Parathyroid adenoma (tissue), 2 donors: Measurements from ENCODE around the gene IFFO2.

ENCODE experiments used
- H2AFZ ChIP-seq: fragments of 300-600 bp; sonication (generic); one replicate; pipeline ENCODE4 v1.7.0; 2017; ENCODE audit warnings: antibody characterized with exemption, mild to moderate bottlenecking
- H3K27ac ChIP-seq: fragments of 300-600 bp; sonication (generic); one replicate; pipeline ENCODE4 v1.7.0; 2017
- H3K27me3 ChIP-seq: fragments of 300-600 bp; sonication (generic); one replicate; pipeline ENCODE4 v1.7.0; 2017; ENCODE audit warnings: low read length; ENCODE audit not compliant: control insufficient read depth, insufficient read depth
- H3K36me3 ChIP-seq: fragments of 300-600 bp; sonication (generic); one replicate; pipeline ENCODE4 v1.7.0; 2017; ENCODE audit warnings: low read length; ENCODE audit not compliant: control insufficient read depth, insufficient read depth
- H3K4me1 ChIP-seq: fragments of 300-600 bp; sonication (generic); one replicate; pipeline ENCODE4 v1.7.0; 2017; ENCODE audit warnings: control low read depth
- H3K4me2 ChIP-seq: fragments of 300-600 bp; sonication (generic); one replicate; pipeline ENCODE4 v1.7.0; 2017; ENCODE audit warnings: low read length
- H3K4me3 ChIP-seq: fragments of 300-600 bp; sonication (generic); one replicate; pipeline ENCODE4 v1.7.0; 2017; ENCODE audit warnings: low read depth, low read length
- H3K79me2 ChIP-seq: fragments of 300-600 bp; sonication (generic); one replicate; pipeline ENCODE4 v1.7.0; 2017; ENCODE audit warnings: control low read depth
- H3K9ac ChIP-seq: fragments of 300-600 bp; sonication (generic); one replicate; pipeline ENCODE4 v1.7.0; 2017; ENCODE audit warnings: mild to moderate bottlenecking
- H3K9me3 ChIP-seq: fragments of 300-600 bp; sonication (generic); one replicate; pipeline ENCODE4 v1.7.0; 2017; ENCODE audit warnings: low read length; ENCODE audit not compliant: control insufficient read depth
- TF ChIP-seq, protein P1 (sequence below): fragments of 300-600 bp; sonication (generic); IDR thresholded peaks from one replicate; pipeline ENCODE4 v1.7.0; 2017; ENCODE audit warnings: antibody characterized with exemption, mild to moderate bottlenecking
- donor health status: primary hyperparathyroidism.

The IFFO2 gene

DNA sequence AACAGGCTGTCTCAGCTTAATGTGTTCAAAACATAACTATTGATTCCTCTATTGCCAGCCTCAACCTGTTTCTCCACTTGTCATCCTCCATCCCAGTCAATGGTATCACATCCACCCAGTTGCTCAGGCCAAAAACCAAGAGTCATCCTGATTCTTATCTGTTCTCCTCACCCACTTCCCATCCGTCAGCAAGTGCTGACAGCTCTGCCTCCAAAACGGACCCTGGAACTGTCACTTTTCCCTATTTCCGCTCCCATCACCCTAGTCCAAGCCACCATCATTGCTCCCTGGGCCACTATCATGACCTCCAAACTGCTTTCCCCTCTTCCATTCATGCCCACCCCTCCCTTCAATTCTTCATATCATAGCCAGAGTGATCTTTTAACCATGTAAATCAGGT, 36.2 kb upstream of the IFFO2 start:
- Histone ChIP-seq H3K4me2 (no peak overlapping the region), H3K27ac (no peak overlapping the region), H3K4me3 (no peak overlapping the region), H3K36me3 (no peaks in the 10 kb centered on the region), H3K9me3 (no peaks in the 10 kb centered on the region), H3K9ac (no peak overlapping the region), H3K4me1 (no peaks in the 10 kb centered on the region), H3K79me2 (no peaks in the 10 kb centered on the region), H2AFZ (no peak overlapping the region), H3K27me3 (no peaks in the 10 kb centered on the region)
- TF ChIP-seq, protein P1, sequence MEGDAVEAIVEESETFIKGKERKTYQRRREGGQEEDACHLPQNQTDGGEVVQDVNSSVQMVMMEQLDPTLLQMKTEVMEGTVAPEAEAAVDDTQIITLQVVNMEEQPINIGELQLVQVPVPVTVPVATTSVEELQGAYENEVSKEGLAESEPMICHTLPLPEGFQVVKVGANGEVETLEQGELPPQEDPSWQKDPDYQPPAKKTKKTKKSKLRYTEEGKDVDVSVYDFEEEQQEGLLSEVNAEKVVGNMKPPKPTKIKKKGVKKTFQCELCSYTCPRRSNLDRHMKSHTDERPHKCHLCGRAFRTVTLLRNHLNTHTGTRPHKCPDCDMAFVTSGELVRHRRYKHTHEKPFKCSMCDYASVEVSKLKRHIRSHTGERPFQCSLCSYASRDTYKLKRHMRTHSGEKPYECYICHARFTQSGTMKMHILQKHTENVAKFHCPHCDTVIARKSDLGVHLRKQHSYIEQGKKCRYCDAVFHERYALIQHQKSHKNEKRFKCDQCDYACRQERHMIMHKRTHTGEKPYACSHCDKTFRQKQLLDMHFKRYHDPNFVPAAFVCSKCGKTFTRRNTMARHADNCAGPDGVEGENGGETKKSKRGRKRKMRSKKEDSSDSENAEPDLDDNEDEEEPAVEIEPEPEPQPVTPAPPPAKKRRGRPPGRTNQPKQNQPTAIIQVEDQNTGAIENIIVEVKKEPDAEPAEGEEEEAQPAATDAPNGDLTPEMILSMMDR, result no peak

GRCh38 chr1:18991585-18991984, 35.1 kb upstream of the IFFO2 start:
- Histone ChIP-seq H3K4me2 (no peak overlapping the region), H3K36me3 (no peaks in the 10 kb centered on the region), H3K4me1 (no peaks in the 10 kb centered on the region), H3K4me3 (no peak overlapping the region), H3K79me2 (no peaks in the 10 kb centered on the region), H3K27ac (no peak overlapping the region), H3K27me3 (no peaks in the 10 kb centered on the region), H3K9me3 (no peaks in the 10 kb centered on the region), H2AFZ (no peak overlapping the region), H3K9ac (no peak overlapping the region)
- TF ChIP-seq, protein P1, result no peak

- H3K9ac ChIP-seq, result no peak overlapping the region
- H3K4me2 ChIP-seq, result no peak overlapping the region
- TF ChIP-seq, protein P1, result no peak
- no peaks in the 10 kb centered on the region for H3K79me2 ChIP-seq
- no peaks in the 10 kb centered on the region for H3K27me3 ChIP-seq
- no peaks in the 10 kb centered on the region for H3K4me1 ChIP-seq
- no peak overlapping the region for H2AFZ ChIP-seq
- H3K4me3 ChIP-seq, result no peak overlapping the region
- H3K36me3 ChIP-seq, result no peaks in the 10 kb centered on the region
- no peak overlapping the region for H3K27ac ChIP-seq
- H3K9me3 ChIP-seq, result no peaks in the 10 kb centered on the region
Measured at GRCh38 chr1:18989896-18990295, 33.4 kb upstream of the IFFO2 start.

DNA sequence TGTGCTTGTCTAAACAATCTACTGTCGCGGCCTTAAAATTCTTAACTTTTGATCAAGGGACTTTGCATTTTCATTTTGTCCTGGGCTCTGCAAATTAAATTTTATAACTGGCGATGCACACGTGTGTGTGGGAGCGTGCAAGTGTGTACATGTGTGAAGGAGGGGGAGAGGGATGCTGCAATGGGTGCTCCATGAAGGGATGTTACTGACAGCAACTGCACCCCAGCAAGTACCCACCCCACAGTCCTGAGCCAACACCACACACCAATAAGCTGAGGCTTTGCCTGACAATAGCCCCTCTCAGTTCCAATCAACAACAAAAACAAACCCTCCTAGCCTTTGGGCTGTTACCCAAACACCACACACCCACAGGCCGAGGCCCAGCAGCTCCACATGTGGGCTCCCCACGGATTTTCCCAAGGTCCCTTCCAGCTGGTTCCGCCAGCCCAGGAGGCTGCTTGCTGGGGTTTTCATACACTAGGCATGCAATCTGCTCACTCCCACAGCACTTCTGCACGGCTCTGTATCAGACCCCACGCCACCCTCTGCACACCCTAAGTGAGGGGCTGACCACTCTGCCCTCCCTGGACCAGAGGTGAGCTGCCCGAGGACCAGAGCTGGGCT, 32.8 kb upstream of the IFFO2 start:
- H3K27ac ChIP-seq, result no peak overlapping the region
- H3K4me1 ChIP-seq, result no peaks in the 10 kb centered on the region
- no peaks in the 10 kb centered on the region for H3K9me3 ChIP-seq
- H3K79me2 ChIP-seq, result no peaks in the 10 kb centered on the region
- H3K4me3 ChIP-seq, result no peak overlapping the region
- H3K4me2 ChIP-seq, result no peak overlapping the region
- H3K27me3 ChIP-seq, result no peaks in the 10 kb centered on the region
- H3K36me3 ChIP-seq, result no peaks in the 10 kb centered on the region
- TF ChIP-seq, protein P1, result no peak
- no peak overlapping the region for H2AFZ ChIP-seq
- H3K9ac ChIP-seq, result no peak overlapping the region

DNA sequence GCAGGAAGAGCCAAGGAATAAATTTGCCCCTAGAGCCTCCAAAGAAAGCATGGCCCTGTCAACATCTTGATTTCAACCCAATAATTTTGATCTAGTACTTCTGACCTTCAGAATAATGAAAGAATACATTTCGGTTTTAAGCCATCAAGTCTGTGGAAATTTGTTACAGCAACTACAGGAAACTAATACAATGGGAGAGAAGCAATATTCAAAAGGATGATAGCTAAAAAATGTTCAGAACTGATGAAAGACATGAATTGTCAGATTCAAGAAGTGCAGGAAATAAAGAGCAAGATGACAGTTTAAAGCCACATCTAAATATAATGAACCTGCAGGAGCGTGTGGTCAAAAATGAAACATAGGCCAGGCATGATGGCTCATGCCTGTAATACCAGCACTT, 24.8 kb upstream of the IFFO2 start:
- Histone ChIP-seq H3K27me3 (no peaks in the 10 kb centered on the region), H3K4me3 (no peak overlapping the region), H3K36me3 (no peaks in the 10 kb centered on the region), H3K4me2 (no peak overlapping the region), H3K9ac (no peak overlapping the region), H3K9me3 (no peaks in the 10 kb centered on the region), H3K27ac (no peak overlapping the region), H3K79me2 (no peaks in the 10 kb centered on the region), H3K4me1 (no peaks in the 10 kb centered on the region), H2AFZ (no peak overlapping the region)
- TF ChIP-seq, protein P1, result no peak
